GM21447 (cell line): ENCODE measurements around the gene ELOVL1.

Source experiments
- ATAC-seq: cut with Tn5 transposase; IDR thresholded peaks from one replicate; pipeline ENCODE4 v1.9.1; 2021; ENCODE audit not compliant: unreplicated experiment

ELOVL1 gene

DNA sequence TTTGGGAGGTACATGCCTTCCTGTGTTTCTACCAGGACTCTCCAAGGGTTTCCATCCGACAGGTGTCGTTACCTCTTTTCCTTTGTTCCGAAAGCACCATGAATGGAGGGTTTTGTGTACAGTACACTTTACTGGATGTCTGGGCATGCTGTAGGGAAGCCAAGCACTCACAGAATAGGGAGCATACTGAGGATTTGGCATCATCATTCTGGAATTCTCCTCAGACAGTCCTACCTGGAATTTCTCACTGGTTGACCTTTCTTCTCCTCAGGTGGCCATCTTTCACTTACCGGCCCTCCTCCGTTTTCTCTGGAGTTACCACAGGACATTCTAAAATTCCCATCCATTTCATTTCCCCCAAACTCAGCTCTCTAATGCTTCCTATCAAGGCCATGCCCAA lies 36.1 kb downstream of the ELOVL1 start:
- ATAC-seq = no peak

- ATAC-seq = no peak
These were observed 37.6 kb downstream of the ELOVL1 start for GRCh38 chr1:43329995-43330751.

GRCh38 chr1:43327549-43328292 lies 40.1 kb downstream of the ELOVL1 start:
- ATAC-seq = no peak

DNA sequence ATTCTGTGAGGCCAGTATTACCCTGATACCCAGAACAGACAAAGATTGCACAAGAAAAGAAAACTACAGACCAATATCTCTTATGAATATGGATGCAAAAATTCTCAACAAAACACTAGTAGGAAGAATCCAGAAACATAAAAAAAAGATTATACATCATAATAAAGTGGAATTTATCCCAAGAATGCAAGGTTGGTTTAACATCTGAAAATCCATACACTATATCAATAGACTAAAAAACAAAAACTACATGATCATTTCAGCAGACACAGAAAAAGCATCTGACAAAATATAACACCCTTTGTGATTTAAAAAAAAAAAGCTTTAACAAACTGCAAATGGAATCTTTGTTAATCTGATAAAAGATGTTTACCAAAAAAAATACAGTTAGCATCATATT lies 42.4 kb downstream of the ELOVL1 start:
- ATAC-seq = no peak

DNA sequence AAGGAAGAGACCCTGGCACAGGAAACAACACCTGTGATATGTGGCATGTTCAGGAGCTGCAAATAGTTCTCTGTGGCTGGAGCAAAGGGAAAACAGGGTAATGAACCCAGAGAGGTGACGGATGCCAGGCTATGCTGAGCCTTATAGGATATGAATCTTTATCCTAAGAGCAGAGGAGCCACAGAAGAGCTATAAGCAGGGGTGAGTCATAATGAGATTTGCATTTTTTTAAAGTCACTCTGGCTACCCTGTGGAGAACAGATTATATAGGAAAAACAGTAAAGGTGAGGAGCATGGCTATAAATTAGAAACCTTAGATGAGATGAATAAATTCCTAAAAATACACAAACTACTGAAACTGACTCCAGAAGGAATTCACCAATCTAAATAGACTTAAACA lies 43.0 kb downstream of the ELOVL1 start:
- ATAC-seq = no peak

DNA sequence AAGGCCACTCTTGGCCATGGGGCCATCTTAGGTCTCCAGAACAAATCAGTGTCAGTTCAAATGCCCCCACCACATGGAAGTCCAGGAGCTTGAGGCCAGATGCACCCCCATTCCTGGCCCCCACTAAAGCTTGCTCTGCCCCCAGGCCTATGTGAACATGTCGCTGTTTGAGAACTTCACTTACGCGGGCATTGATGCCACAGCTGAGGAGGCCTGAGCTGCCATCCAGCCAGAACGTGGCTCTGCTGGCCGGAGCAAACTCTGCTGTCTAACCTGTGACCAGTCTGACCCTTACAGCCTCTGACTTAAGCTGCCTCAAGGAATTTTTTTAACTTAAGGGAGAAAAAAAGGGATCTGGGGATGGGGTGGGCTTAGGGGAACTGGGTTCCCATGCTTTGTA lies 45.3 kb downstream of the ELOVL1 start:
- ATAC-seq = no peak

GRCh38 chr1:43321331-43321891 lies 46.4 kb downstream of the ELOVL1 start:
- ATAC-seq = no peak

DNA sequence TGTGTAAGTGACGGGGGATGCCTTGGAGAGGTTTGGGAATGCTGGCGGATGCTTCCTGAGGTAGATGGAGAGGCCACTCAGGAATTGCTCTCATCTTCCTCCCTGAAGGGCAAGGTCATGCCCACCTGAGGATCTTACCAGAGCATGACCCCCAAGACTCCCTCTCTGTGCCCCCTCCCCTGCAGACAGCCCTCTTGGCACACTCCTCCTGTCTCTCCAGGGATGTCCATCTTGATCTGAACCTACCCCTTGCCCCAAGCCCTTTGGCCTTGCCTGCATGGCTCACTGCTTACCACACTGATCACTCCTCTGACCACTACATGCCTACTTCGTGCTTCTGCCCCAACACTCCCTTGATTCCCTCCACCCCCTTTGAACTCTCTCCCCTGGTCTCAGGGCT lies 48.0 kb downstream of the ELOVL1 start:
- ATAC-seq = no peak

- ATAC-seq = no peak
These were observed 48.5 kb downstream of the ELOVL1 start for GRCh38 chr1:43319288-43319687.

DNA sequence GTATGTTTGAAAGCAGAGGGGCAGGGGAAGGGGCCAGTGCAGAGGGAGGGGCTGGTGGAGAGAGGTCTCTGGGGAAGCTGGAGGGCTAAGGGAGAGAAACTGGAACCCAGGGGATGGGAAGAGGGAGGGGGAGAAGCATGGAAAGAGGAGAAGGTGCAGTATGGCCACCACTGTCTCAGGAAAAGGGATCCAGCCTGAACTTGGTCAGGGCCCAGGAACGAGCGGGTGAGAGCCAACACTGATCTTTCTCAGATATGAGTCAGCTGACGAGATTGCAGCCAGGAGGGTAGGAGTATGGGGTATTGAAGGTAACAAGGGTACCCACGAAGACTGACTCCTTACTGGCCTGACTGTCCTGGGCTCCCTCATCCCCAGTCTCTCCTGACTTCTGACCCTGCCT lies 49.0 kb downstream of the ELOVL1 start:
- ATAC-seq = no peak

DNA sequence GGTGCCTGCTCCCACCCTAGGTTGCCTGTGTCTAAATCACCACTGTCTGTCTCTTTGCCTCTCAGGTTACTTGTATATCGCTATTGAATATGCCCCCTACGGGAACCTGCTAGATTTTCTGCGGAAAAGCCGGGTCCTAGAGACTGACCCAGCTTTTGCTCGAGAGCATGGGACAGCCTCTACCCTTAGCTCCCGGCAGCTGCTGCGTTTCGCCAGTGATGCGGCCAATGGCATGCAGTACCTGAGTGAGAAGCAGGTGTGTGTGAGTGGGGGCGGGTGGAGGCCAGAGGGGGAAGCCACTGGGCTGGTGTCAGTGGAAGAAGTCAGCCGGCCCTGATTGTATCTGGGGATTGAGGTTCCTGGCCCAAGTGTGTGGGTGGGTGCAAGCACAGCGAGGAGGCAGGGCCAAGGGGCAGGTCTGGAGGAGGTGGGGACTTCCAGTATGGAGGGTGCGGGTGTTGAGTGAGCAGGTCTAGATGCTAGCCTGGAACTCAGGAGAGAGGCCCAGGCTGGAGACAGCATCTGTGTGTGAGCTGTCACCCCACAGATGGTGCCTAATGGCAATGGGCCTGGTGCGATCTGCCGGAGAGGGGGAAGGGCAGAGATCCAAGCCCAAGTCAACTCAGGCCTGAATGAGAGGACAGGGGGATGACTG lies 49.9 kb downstream of the ELOVL1 start:
- ATAC-seq = no peak

- no peak for ATAC-seq
These were observed 50.9 kb downstream of the ELOVL1 start for GRCh38 chr1:43316738-43317520.

GRCh38 chr1:43315963-43316737 lies 51.7 kb downstream of the ELOVL1 start:
- ATAC-seq = no peak

DNA sequence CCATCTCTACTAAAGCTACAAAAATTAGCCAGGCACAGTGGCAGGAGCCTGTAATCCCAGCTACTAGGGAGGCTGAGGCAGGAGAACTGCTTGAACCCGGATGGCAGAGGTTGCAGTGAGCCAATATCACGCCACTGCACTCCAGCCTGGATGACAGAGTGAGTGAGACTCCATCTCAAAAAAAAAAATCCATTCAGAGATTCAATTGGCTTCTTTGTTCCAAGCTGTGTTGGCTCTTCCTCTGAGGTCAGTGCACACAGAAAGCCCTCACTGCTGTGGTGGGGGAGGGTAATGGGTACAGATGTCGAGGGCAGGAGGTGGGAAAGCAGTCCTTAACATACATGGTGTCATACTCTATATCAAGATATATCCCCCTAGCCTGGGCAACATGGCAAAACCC lies 52.3 kb downstream of the ELOVL1 start:
- no peak for ATAC-seq

GRCh38 chr1:43314233-43314632 lies 53.6 kb downstream of the ELOVL1 start:
- ATAC-seq = no peak

DNA sequence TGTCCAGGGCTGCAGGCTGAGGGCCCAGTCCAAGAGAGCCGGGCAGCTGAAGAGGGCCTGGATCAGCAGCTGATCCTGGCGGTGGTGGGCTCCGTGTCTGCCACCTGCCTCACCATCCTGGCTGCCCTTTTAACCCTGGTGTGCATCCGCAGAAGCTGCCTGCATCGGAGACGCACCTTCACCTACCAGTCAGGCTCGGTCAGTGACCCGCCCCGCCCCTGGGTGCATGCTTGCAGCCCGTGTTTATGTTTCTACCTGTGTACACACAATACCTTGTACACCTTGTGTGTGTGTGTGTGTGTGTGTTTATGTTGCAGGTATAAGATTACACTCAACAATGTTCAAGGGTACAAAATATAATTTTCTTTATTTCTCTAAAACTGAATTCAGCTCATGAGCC lies 54.0 kb downstream of the ELOVL1 start:
- no peak for ATAC-seq
